Duodenal mucosa (tissue), 2 donors: ENCODE results near the gene TNFSF15.
"Not testable (repeated sequence)": the region's sequence is repeated elsewhere in the genome, so short reads cannot be mapped to it uniquely, and the experiment has no call there.

ENCODE experiments used
- H3K27ac ChIP-seq: one replicate; pipeline ENCODE4 v1.7.0; 2013; ENCODE audit warnings: low read depth, low read length
- H3K27me3 ChIP-seq, 2 donors: one replicate each; pipeline ENCODE4 v1.7.0; 2013; ENCODE audit warnings: low read length in 2 of 2, control low read depth in 1 of 2; ENCODE audit not compliant: insufficient read depth in 2 of 2, control insufficient read depth in 1 of 2
- H3K36me3 ChIP-seq, 2 donors: one replicate each; pipeline ENCODE4 v1.7.0; 2013; ENCODE audit warnings: low read length in 2 of 2, control low read depth in 1 of 2; ENCODE audit not compliant: insufficient read depth in 2 of 2, control insufficient read depth in 1 of 2
- H3K4me1 ChIP-seq, 2 donors: one replicate each; pipeline ENCODE4 v1.7.0; 2013; ENCODE audit warnings: low read length in 2 of 2, control low read depth in 1 of 2; ENCODE audit not compliant: insufficient read depth in 2 of 2, control insufficient read depth in 1 of 2
- H3K4me3 ChIP-seq, 2 donors: one replicate each; pipeline ENCODE4 v1.7.0; 2013; ENCODE audit warnings: low read length in 2 of 2, low read depth in 1 of 2
- H3K9ac ChIP-seq, 2 donors: one replicate each; pipeline ENCODE4 v1.7.0; 2013; ENCODE audit warnings: low read length in 2 of 2, low read depth in 1 of 2
- H3K9me3 ChIP-seq, 2 donors: one replicate each; pipeline ENCODE4 v1.7.0; 2013; ENCODE audit warnings: low read length in 2 of 2, control low read depth in 1 of 2; ENCODE audit not compliant: control insufficient read depth in 1 of 2

Gene TNFSF15

GRCh38 chr9:114742947-114743346 lies 62.9 kb downstream of the TNFSF15 start:
- Histone ChIP-seq H3K4me1 (no peaks in the 10 kb centered on the region), H3K9me3 (no peaks in the 10 kb centered on the region), H3K9ac (no peak overlapping the region), H3K36me3 (no peaks in the 10 kb centered on the region), H3K4me3 (no peak overlapping the region), H3K27ac (no peak overlapping the region), H3K27me3 (no peaks in the 10 kb centered on the region)

GRCh38 chr9:114741521-114741920 lies 64.3 kb downstream of the TNFSF15 start:
- not testable (repeated sequence) for H3K4me1 ChIP-seq, H3K9ac ChIP-seq, H3K27me3 ChIP-seq, H3K4me3 ChIP-seq, H3K36me3 ChIP-seq, H3K27ac ChIP-seq, H3K9me3 ChIP-seq

GRCh38 chr9:114738581-114739316 lies 67.1 kb downstream of the TNFSF15 start:
- H3K4me3 ChIP-seq, result no peak overlapping the region
- H3K9me3 ChIP-seq, result no peaks in the 10 kb centered on the region
- H3K27me3 ChIP-seq, result no peaks in the 10 kb centered on the region
- no peak overlapping the region for H3K9ac ChIP-seq
- H3K27ac ChIP-seq, result no peak overlapping the region
- H3K36me3 ChIP-seq, result no peaks in the 10 kb centered on the region
- H3K4me1 ChIP-seq, result peaks cover 0 to 6% of the 10 kb centered on the region in 2 donors

GRCh38 chr9:114737847-114738246 lies 68.0 kb downstream of the TNFSF15 start:
- Histone ChIP-seq H3K27me3 (no peaks in the 10 kb centered on the region), H3K9me3 (no peaks in the 10 kb centered on the region), H3K4me3 (no peak overlapping the region)

DNA sequence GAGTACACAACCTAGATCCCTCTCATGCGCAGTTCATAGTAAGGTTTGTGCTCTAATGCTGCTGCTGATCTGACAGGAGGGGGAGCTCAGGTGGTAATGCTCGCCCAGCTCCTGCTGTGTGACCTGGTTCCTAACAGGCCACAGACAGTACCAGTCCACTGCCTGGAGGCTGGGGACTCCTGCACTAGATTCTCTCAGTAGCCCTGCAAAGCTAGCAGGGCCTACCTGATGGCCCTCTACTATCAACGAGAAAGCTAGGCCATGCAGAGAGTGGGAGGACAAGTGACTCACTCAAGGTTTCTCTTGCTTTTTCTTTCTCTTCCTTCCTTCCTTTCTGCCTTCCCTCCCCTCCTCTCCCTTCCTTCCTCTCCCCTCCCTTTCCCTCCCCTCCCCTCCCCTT lies 68.7 kb downstream of the TNFSF15 start:
- no peaks in the 10 kb centered on the region for H3K27me3 ChIP-seq

More at GRCh38 chr9:114737847-114738246, 68.0 kb downstream of the TNFSF15 start:
- Histone ChIP-seq H3K9ac (no peak overlapping the region), H3K4me1 (peaks cover 0 to 6% of the 10 kb centered on the region in 2 donors), H3K36me3 (no peaks in the 10 kb centered on the region), H3K27ac (no peak overlapping the region)

GRCh38 chr9:114735704-114736103 lies 70.1 kb downstream of the TNFSF15 start:
- Histone ChIP-seq H3K4me3 (no peak overlapping the region), H3K9me3 (no peaks in the 10 kb centered on the region), H3K9ac (no peak overlapping the region), H3K27me3 (no peaks in the 10 kb centered on the region), H3K36me3 (no peaks in the 10 kb centered on the region), H3K27ac (no peak overlapping the region), H3K4me1 (peaks cover 4 to 17% of the 10 kb centered on the region in 2 donors)

More for the DNA sequence above, 68.7 kb downstream of the TNFSF15 start:
- H3K4me3 ChIP-seq, result no peak overlapping the region
- no peak overlapping the region for H3K27ac ChIP-seq
- no peaks in the 10 kb centered on the region for H3K36me3 ChIP-seq
- no peak overlapping the region for H3K9ac ChIP-seq
- peaks cover 4 to 13% of the 10 kb centered on the region in 2 donors for H3K4me1 ChIP-seq
- no peaks in the 10 kb centered on the region for H3K9me3 ChIP-seq

GRCh38 chr9:114735139-114735538 lies 70.7 kb downstream of the TNFSF15 start:
- not testable (repeated sequence) for H3K4me3 ChIP-seq, H3K36me3 ChIP-seq, H3K9me3 ChIP-seq, H3K27ac ChIP-seq, H3K9ac ChIP-seq, H3K27me3 ChIP-seq
- H3K4me1 ChIP-seq, result peaks cover 4 to 17% of the 10 kb centered on the region in 2 donors
